Esophagus muscularis mucosa (tissue), 4 donors: Measurements from ENCODE around the gene TMEM72. TPM values are rescaled to one million over a fixed set of nuclear protein-coding genes. Genes with fewer than 3 reads are reported as not detected.

Source experiments
- DNase-seq: peaks from one replicate; pipeline ENCODE4 v3.0.0-alpha.2; 2017; ENCODE audit errors: extremely low spot score
- H3K27ac ChIP-seq, 4 donors: fragments of 200-600 bp; sonication (generic); replicated peaks in 1 of 4; 1 replicate in 3 of 4; 2 replicates in 1 of 4; pipeline ENCODE4 v1.5.1; 2016 to 2019; ENCODE audit warnings: mild to moderate bottlenecking in 1 of 4
- H3K27me3 ChIP-seq, 4 donors: fragments of 200-600 bp; sonication (generic); one replicate each; pipeline versions ENCODE4 v1.5.1 to v1.6.0; 2016 to 2019
- H3K36me3 ChIP-seq, 4 donors: fragments of 200-600 bp; sonication (generic); one replicate each; pipeline ENCODE4 v1.5.1; 2016 to 2019
- H3K4me1 ChIP-seq, 4 donors: fragments of 200-600 bp; sonication (generic); one replicate each; pipeline ENCODE4 v1.5.1; 2016 to 2019
- H3K4me3 ChIP-seq, 4 donors: fragments of 200-600 bp; sonication (generic); 1 replicate in 2 of 4; 2 replicates in 2 of 4; pipeline ENCODE4 v1.5.1; 2016 to 2019; ENCODE audit warnings: mild to moderate bottlenecking in 4 of 4, moderate library complexity in 1 of 4
- H3K9me3 ChIP-seq, 4 donors: fragments of 200-600 bp; sonication (generic); 1 replicate in 3 of 4; 2 replicates in 1 of 4; pipeline ENCODE4 v1.5.1; 2016 to 2019
- EP300 ChIP-seq: sonication (generic); formaldehyde crosslinking; IDR thresholded peaks from one replicate; pipeline ENCODE4 v1.6.1; 2017; ENCODE audit warnings: antibody characterized with exemption
- POLR2A ChIP-seq: fragments of 450-650 bp; IDR thresholded peaks from one replicate; pipeline ENCODE4 v1.6.1; 2017; ENCODE audit warnings: antibody characterized with exemption, moderate library complexity, mild to moderate bottlenecking, low read depth
- POLR2AphosphoS5 ChIP-seq, 2 donors: sonication (generic); formaldehyde crosslinking; IDR thresholded peaks; one replicate each; pipeline ENCODE4 v1.6.1; 2017; ENCODE audit warnings: antibody characterized with exemption in 2 of 2
- WGBS: methylation state at CpG from one replicate; pipeline ENCODE4 v1.1.5; 2018; 5-methylcytosine and 5-hydroxymethylcytosine counted together
- intact Hi-C: fragments of 100-400 bp; cut with DNase I; formaldehyde crosslinking; loops from one replicate; pipeline ENCODE4 v1.15.1; 2023
- total RNA-seq, 4 donors: library from RNA; depleted of rRNA; stranded (reverse); fragments of >200 nt; gene quantifications; one replicate each; pipeline versions ENCODE4 v1.1.0 to v1.2.1, GENCODE V29; 2016
- TF ChIP-seq, protein P1 (sequence below), 3 experiments: fragments of 200-600 bp in 2 of 3; fragments of 450-650 bp in 1 of 3; sonication (generic) in 2 of 3; IDR thresholded peaks; one replicate each; pipeline ENCODE4 v1.5.1; 2017 to 2019; ENCODE audit warnings: antibody characterized with exemption in 3 of 3, mild to moderate bottlenecking in 2 of 3, moderate library complexity in 1 of 3

TMEM72 gene
- not detected for total RNA-seq

DNA sequence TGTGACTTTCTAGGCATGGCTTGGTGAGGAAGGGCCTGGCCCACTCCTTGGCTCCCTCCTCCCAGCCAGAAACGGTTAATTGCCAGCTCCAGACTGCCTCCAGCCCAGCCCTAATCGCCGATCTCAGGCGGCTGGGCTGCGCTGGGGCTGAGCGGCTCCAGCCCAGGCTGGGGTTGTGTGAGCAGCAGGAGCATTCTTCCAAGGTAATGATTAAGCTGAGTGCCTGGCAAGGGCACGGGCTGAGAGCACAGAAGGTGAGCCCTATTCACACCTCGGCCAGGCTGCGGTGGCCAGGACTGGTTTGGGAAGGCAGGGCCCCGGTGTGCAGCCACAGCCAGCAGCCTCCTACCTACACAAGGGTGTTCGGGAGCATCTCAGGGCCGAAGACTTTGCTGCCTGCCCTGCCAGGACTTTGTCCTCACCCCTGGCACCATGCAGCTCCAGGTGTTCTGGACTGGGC lies at the start of gene TMEM72:
TMEM72 (plus strand) TSS at position 257 of the 460 bp plus-strand sequence; CDS start at position 433, 176 bp downstream.
- no peak within 1 kb of the TSS for H3K27ac ChIP-seq
- peaks cover 6 to 17% (median 12%) of the 10 kb centered on the region in 4 donors for H3K4me1 ChIP-seq
- intact Hi-C loops: no loop called here
- H3K4me3 ChIP-seq: no peak within 1 kb of the TSS
- no peaks in the 10 kb centered on the region for H3K36me3 ChIP-seq
- H3K27me3 ChIP-seq: no peaks in the 10 kb centered on the region
- WGBS: 48% methylated on average over 4 of the region's 12 CpGs
- DNase-seq: no peak
- no peaks in the 10 kb centered on the region for H3K9me3 ChIP-seq
- TF ChIP-seq POLR2AphosphoS5 (IDR thresholded peaks at IDR 0.05) (no peak), EP300 (no peak), POLR2A (no peak)
- TF ChIP-seq, protein P1, sequence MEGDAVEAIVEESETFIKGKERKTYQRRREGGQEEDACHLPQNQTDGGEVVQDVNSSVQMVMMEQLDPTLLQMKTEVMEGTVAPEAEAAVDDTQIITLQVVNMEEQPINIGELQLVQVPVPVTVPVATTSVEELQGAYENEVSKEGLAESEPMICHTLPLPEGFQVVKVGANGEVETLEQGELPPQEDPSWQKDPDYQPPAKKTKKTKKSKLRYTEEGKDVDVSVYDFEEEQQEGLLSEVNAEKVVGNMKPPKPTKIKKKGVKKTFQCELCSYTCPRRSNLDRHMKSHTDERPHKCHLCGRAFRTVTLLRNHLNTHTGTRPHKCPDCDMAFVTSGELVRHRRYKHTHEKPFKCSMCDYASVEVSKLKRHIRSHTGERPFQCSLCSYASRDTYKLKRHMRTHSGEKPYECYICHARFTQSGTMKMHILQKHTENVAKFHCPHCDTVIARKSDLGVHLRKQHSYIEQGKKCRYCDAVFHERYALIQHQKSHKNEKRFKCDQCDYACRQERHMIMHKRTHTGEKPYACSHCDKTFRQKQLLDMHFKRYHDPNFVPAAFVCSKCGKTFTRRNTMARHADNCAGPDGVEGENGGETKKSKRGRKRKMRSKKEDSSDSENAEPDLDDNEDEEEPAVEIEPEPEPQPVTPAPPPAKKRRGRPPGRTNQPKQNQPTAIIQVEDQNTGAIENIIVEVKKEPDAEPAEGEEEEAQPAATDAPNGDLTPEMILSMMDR (IDR thresholded peaks at IDR 0.05): no peak

DNA sequence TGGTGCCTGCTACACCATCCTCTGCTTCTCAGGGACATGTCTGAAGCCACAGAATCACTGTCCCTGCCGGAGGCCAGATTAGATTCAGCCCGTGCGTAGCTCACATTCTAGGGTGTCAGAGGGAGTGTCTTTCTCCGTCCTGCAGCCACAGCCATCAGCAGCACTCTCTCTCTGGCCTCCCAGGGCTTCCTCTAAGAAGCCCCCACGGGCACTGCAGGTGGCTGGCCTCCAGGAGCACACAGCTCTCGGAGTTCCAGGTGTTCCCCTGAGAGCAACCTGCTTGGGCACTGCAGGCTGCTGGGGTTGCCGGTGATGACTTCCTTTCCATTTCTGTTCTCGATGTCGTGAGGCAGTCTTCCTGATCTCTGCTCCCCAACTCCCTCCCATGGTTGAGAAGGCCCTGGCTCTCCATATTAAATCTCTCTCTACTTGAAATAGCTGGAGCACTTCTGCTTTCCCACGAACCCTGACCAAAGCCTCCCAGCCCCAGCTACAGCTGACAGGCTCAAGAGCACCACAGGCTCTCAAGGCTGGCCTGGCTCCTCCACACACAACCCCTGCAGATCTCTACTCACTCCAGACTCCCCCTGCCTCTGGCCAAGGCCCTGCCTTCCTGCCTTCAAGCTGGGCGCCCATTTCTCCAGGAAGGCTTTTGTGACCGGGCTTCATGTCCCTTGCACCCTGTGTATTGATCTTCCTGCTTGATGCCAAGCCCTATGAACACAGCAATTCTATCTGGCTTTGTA lies 49.0 kb upstream of the TMEM72 start:
- Histone ChIP-seq H3K27me3 (no peaks in the 10 kb centered on the region), H3K36me3 (no peaks in the 10 kb centered on the region), H3K4me3 (no peak overlapping the region), H3K27ac (no peak overlapping the region), H3K9me3 (no peaks in the 10 kb centered on the region), H3K4me1 (peaks cover 8 to 27% (median 20%) of the 10 kb centered on the region in 4 donors)
- TF ChIP-seq EP300 (no peak), POLR2AphosphoS5 (IDR thresholded peaks at IDR 0.05) (no peak), POLR2A (no peak)
- TF ChIP-seq, protein P1 (IDR thresholded peaks at IDR 0.05): no peak
- DNase-seq: no peak
- 91% methylated on average over 10 of the region's 12 CpGs for WGBS
- intact Hi-C loops: loop anchor here (5.0 kb wide), 2 partner anchors 475 to 1190 kb away; partner anchors contain the start of gene CXCL12

DNA sequence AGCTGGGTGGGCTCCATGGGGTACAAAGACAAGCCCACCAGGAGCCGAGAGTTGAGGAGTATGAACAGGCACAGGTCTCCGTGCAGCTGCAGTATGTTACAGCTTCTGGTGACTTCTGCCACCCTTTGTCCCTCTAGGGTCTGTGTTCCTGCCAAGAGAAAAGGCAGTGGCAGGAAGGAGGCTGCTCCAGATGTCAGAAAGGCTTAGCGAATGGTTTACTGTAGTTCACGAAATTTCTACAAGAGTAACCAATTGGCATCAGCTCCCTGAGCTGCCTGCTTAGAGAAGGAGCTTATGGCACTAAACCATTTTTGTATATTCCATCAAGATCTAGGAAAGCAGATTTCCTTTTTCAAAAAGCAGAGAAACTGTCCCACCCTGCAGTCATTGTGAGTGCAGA lies 48.2 kb upstream of the TMEM72 start:
- TF ChIP-seq, protein P1 (IDR thresholded peaks at IDR 0.05): no peak
- TF ChIP-seq EP300: no peak
- no peak for TF ChIP-seq POLR2A
- Histone ChIP-seq H3K9me3 (no peaks in the 10 kb centered on the region), H3K4me3 (no peak overlapping the region), H3K27me3 (no peaks in the 10 kb centered on the region), H3K4me1 (peaks cover 8 to 24% (median 20%) of the 10 kb centered on the region in 4 donors), H3K36me3 (no peaks in the 10 kb centered on the region), H3K27ac (no peak overlapping the region)
- WGBS: 80% methylated on average over 4 of the region's 4 CpGs
- intact Hi-C loops: loop anchor here (5.0 kb wide), 2 partner anchors 476 to 1191 kb away; partner anchors contain the start of gene CXCL12
- DNase-seq: no peak

DNA sequence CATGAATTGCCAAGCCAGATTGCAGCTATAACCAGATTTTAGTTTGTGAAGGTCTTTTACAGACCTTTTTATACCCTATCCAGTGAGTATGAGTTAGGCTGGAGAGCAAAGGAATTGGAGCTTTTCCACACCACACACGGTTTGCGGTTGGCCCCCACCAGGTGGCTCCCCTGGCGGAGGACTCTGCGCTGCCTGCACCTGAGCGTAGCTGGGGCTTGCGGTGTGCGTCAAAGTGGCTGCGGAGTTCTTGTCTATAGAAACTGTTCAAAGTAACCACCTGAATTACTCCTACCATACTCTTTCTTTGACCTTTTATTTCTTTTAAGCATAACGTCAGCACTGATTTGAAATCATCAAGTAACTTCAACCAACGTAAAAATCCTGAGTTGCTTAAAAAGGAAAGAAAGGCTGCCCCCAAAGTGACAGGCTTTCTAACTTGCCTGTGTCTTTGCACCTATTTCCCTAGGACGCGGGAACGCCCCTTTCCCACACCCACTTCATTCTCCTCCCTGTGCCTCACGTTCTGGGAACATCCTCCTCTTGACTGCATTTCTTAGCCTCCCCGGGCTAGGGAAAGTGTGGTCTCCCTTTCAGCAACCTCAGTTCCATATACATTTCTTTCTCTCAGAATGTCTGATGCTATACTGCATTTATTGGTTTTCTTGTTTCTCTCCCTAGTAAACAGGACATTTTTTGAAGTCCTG lies 47.6 kb upstream of the TMEM72 start:
- intact Hi-C loops: loop anchor here (5.0 kb wide), 2 partner anchors 476 to 1191 kb away; partner anchors contain the start of gene CXCL12
- Histone ChIP-seq H3K4me1 (peaks cover 8 to 24% (median 20%) of the 10 kb centered on the region in 4 donors), H3K27me3 (no peaks in the 10 kb centered on the region), H3K4me3 (peak overlapping the region in 2 of 4 donors; percentile 56 to 64), H3K9me3 (no peaks in the 10 kb centered on the region), H3K27ac (peak overlapping the region in 1 of 4 donors; percentile 79), H3K36me3 (no peaks in the 10 kb centered on the region)
- 75% methylated on average over 15 of the region's 15 CpGs for WGBS
- DNase-seq: no peak
- TF ChIP-seq POLR2A: no peak
- TF ChIP-seq EP300: no peak
- TF ChIP-seq, protein P1 (IDR thresholded peaks at IDR 0.05): no peak
- no peak for TF ChIP-seq POLR2AphosphoS5 (IDR thresholded peaks at IDR 0.05)
